Measurements from ENCODE around the gene NTM.

NTM gene

GRCh38 chr11:131754671-131755070, 384.3 kb downstream of the NTM start:
- no peak for DNase-seq

- no peak for DNase-seq
Observed at GRCh38 chr11:131756479-131757110, 386.2 kb downstream of the NTM start.

GRCh38 chr11:131758726-131759125, 388.3 kb downstream of the NTM start:
- no peak for DNase-seq

- DNase-seq = no peak
Observed at GRCh38 chr11:131759140-131759539, 388.7 kb downstream of the NTM start.

GRCh38 chr11:131760091-131761061, 390.0 kb downstream of the NTM start:
- DNase-seq = no peak

- no peak for DNase-seq
Observed at GRCh38 chr11:131762346-131763110, 392.1 kb downstream of the NTM start.

- no peak for DNase-seq
Observed at GRCh38 chr11:131763193-131763890, 392.9 kb downstream of the NTM start.

GRCh38 chr11:131764126-131764525, 393.7 kb downstream of the NTM start:
- DNase-seq = no peak

- no peak for DNase-seq
Observed at GRCh38 chr11:131764649-131765048, 394.2 kb downstream of the NTM start.

GRCh38 chr11:131766637-131767036, 396.2 kb downstream of the NTM start:
- DNase-seq = no peak

GRCh38 chr11:131767421-131767820, 397.0 kb downstream of the NTM start:
- DNase-seq = no peak

- no peak for DNase-seq
Observed at GRCh38 chr11:131770801-131771200, 400.4 kb downstream of the NTM start.

- DNase-seq = no peak
Observed at GRCh38 chr11:131771471-131771870, 401.1 kb downstream of the NTM start.

GRCh38 chr11:131773626-131774025, 403.2 kb downstream of the NTM start:
- DNase-seq = no peak

GRCh38 chr11:131776211-131776610, 405.8 kb downstream of the NTM start:
- no peak for DNase-seq

GRCh38 chr11:131785801-131786200, 415.4 kb downstream of the NTM start:
- DNase-seq = no peak

- DNase-seq = no peak
Observed at GRCh38 chr11:131787119-131787518, 416.7 kb downstream of the NTM start.

GRCh38 chr11:131790586-131790985, 420.2 kb downstream of the NTM start:
- DNase-seq = no peak

GRCh38 chr11:131792243-131792642, 421.8 kb downstream of the NTM start:
- no peak for DNase-seq

GRCh38 chr11:131796089-131796488, 425.7 kb downstream of the NTM start:
- no peak for DNase-seq

- DNase-seq = no peak
Observed at GRCh38 chr11:131796541-131796940, 426.1 kb downstream of the NTM start.

GRCh38 chr11:131800452-131800851, 430.0 kb downstream of the NTM start:
- no peak for DNase-seq
